HFFc6 (cell line): Measurements from ENCODE around the gene RBFOX1. TPM values are rescaled to one million over a fixed set of nuclear protein-coding genes. Genes with fewer than 3 reads are reported as not detected.

ENCODE experiments used
- DNase-seq: peaks from one replicate; pipeline ENCODE4 v3.0.0-alpha.2; 2018
- H3K27ac Mint-ChIP-seq: 2 replicates; pipeline ENCODE4 v1.8.0; 2020; ENCODE audit warnings: mild to moderate bottlenecking, mixed read lengths
- H3K27me3 Mint-ChIP-seq: 2 replicates; pipeline ENCODE4 v1.8.0; 2021; ENCODE audit warnings: mild to moderate bottlenecking, moderate library complexity, mixed read lengths; ENCODE audit not compliant: insufficient read depth
- H3K36me3 Mint-ChIP-seq: 2 replicates; pipeline ENCODE4 v1.8.0; 2021; ENCODE audit warnings: low read depth, mixed read lengths
- H3K4me1 Mint-ChIP-seq: 2 replicates; pipeline ENCODE4 v1.8.0; 2020; ENCODE audit warnings: low read depth, mixed read lengths
- H3K4me3 Mint-ChIP-seq: 2 replicates; pipeline ENCODE4 v1.8.0; 2020; ENCODE audit warnings: mild to moderate bottlenecking, moderate library complexity, mixed read lengths
- H3K9me3 Mint-ChIP-seq: 2 replicates; pipeline ENCODE4 v1.8.0; 2020; ENCODE audit warnings: mild to moderate bottlenecking, mixed read lengths
- CTCF ChIP-seq: fragments of 200-600 bp; sonication (generic); IDR thresholded peaks from 2 replicates; pipeline ENCODE4 v1.5.0; 2021; ENCODE audit warnings: antibody characterized with exemption, mild to moderate bottlenecking
- total RNA-seq, 6 experiments: library from RNA; stranded (reverse); fragmentation: NEBNext Ultra II Directional; extraction: Animal tissue kit (Norgen Biotek cat#: 25700); gene quantifications; 2 replicates in 1 of 6; 3 replicates in 5 of 6; pipeline ENCODE4 v1.2.3, GENCODE V29; 2021

RBFOX1 gene
- total RNA-seq, 6 experiments from 2014 or later: not detected

GRCh38 chr16:7583396-7583795, 250.8 kb downstream of the RBFOX1 start:
- DNase-seq: no peak
- Mint-ChIP-seq H3K9me3 (peaks cover 69% of the 10 kb centered on the region), H3K36me3 (peaks cover 6% of the 10 kb centered on the region; the same call in 1 of the 2 replicates), H3K4me3 (no peak overlapping the region), H3K27me3 (no peaks in the 10 kb centered on the region), H3K27ac (no peak overlapping the region), H3K4me1 (no peaks in the 10 kb centered on the region)
- TF ChIP-seq CTCF: no peak

- DNase-seq: no peak
Measured at GRCh38 chr16:7584561-7584960, 251.9 kb downstream of the RBFOX1 start.

GRCh38 chr16:7585705-7586104, 253.1 kb downstream of the RBFOX1 start:
- Mint-ChIP-seq H3K9me3 (peaks cover 69% of the 10 kb centered on the region), H3K27ac (no peak overlapping the region), H3K4me3 (no peak overlapping the region), H3K36me3 (no peaks in the 10 kb centered on the region; the same call in 1 of the 2 replicates), H3K27me3 (no peaks in the 10 kb centered on the region), H3K4me1 (no peaks in the 10 kb centered on the region)
- no peak for TF ChIP-seq CTCF
- DNase-seq: no peak

More at GRCh38 chr16:7584561-7584960, 251.9 kb downstream of the RBFOX1 start:
- H3K4me3 Mint-ChIP-seq: no peak overlapping the region
- TF ChIP-seq CTCF: no peak
- H3K4me1 Mint-ChIP-seq: no peaks in the 10 kb centered on the region
- H3K27ac Mint-ChIP-seq: no peak overlapping the region
- H3K9me3 Mint-ChIP-seq: peaks cover 72% of the 10 kb centered on the region
- H3K27me3 Mint-ChIP-seq: no peaks in the 10 kb centered on the region
- H3K36me3 Mint-ChIP-seq: peaks cover 3% of the 10 kb centered on the region; the same call in 1 of the 2 replicates

- Mint-ChIP-seq H3K27me3 (peaks cover 2% of the 10 kb centered on the region; the same call in 1 of the 2 replicates), H3K4me3 (no peak overlapping the region), H3K9me3 (peaks cover 56% of the 10 kb centered on the region), H3K4me1 (no peaks in the 10 kb centered on the region), H3K36me3 (no peaks in the 10 kb centered on the region), H3K27ac (no peak overlapping the region)
- DNase-seq: no peak
- TF ChIP-seq CTCF: no peak
Measured at GRCh38 chr16:7590934-7591333, 258.3 kb downstream of the RBFOX1 start.

- no peak overlapping the region for H3K27ac Mint-ChIP-seq
- TF ChIP-seq CTCF: no peak
- DNase-seq: no peak
- H3K4me3 Mint-ChIP-seq: no peak overlapping the region
- no peaks in the 10 kb centered on the region for H3K4me1 Mint-ChIP-seq
- no peaks in the 10 kb centered on the region for H3K36me3 Mint-ChIP-seq
- H3K27me3 Mint-ChIP-seq: peaks cover 2% of the 10 kb centered on the region; the same call in 1 of the 2 replicates
- H3K9me3 Mint-ChIP-seq: peaks cover 42% of the 10 kb centered on the region
Measured at GRCh38 chr16:7596308-7596707, 263.7 kb downstream of the RBFOX1 start.

GRCh38 chr16:7597677-7598076, 265.0 kb downstream of the RBFOX1 start:
- H3K9me3 Mint-ChIP-seq: peaks cover 49% of the 10 kb centered on the region
- H3K27ac Mint-ChIP-seq: no peak overlapping the region
- no peak for DNase-seq
- TF ChIP-seq CTCF: no peak
- no peak overlapping the region for H3K4me3 Mint-ChIP-seq
- no peaks in the 10 kb centered on the region for H3K36me3 Mint-ChIP-seq
- H3K4me1 Mint-ChIP-seq: no peaks in the 10 kb centered on the region
- no peaks in the 10 kb centered on the region for H3K27me3 Mint-ChIP-seq
